H9 (cell line): ENCODE measurements around the gene DLK2. TPM values are rescaled to one million over a fixed set of nuclear protein-coding genes. Genes with fewer than 3 reads are reported as not detected.

Experiments
- DNase-seq: peaks from one replicate; pipeline ENCODE4 v3.0.0-alpha.2; 2017
- H2AFZ ChIP-seq: one replicate; pipeline ENCODE4 v1.6.1; 2013; ENCODE audit warnings: mild to moderate bottlenecking, low read length, control low read depth, moderate library complexity
- H2AK5ac ChIP-seq: 2 replicates; pipeline ENCODE4 v1.6.1; 2013; ENCODE audit warnings: low read length, control low read depth, mixed read lengths; ENCODE audit not compliant: insufficient read length
- H2BK120ac ChIP-seq: one replicate; pipeline ENCODE4 v1.6.1; 2013; ENCODE audit warnings: low read depth, mild to moderate bottlenecking, low read length, control low read depth, inconsistent platforms; ENCODE audit not compliant: poor library complexity, severe bottlenecking
- H2BK12ac ChIP-seq: 2 replicates; pipeline ENCODE4 v1.6.1; 2013; ENCODE audit warnings: low read length, control low read depth, mixed read lengths, low read depth; ENCODE audit not compliant: insufficient read length
- H2BK15ac ChIP-seq: 2 replicates; pipeline ENCODE4 v1.6.1; 2013; ENCODE audit warnings: low read depth, low read length, control low read depth
- H2BK20ac ChIP-seq: one replicate; pipeline ENCODE4 v1.6.1; 2013; ENCODE audit warnings: low read depth, mild to moderate bottlenecking, low read length, control low read depth, inconsistent platforms; ENCODE audit not compliant: poor library complexity, severe bottlenecking
- H2BK5ac ChIP-seq: 2 replicates; pipeline ENCODE4 v1.6.1; 2013; ENCODE audit warnings: low read length, control low read depth, mixed read lengths; ENCODE audit not compliant: insufficient read length
- H3K14ac ChIP-seq: 2 replicates; pipeline ENCODE4 v1.6.1; 2013; ENCODE audit warnings: low read length, control low read depth; ENCODE audit not compliant: insufficient read depth
- H3K18ac ChIP-seq: 2 replicates; pipeline ENCODE4 v1.6.1; 2013; ENCODE audit warnings: low read depth, mild to moderate bottlenecking, mixed read lengths, low read length, control low read depth; ENCODE audit not compliant: insufficient read length
- H3K23ac ChIP-seq: 2 replicates; pipeline ENCODE4 v1.6.1; 2013; ENCODE audit warnings: low read length, control low read depth, mixed read lengths, low read depth; ENCODE audit not compliant: insufficient read length
- H3K23me2 ChIP-seq: 2 replicates; pipeline ENCODE4 v1.6.1; 2013; ENCODE audit warnings: low read depth, mild to moderate bottlenecking, mixed read lengths, low read length, control low read depth; ENCODE audit not compliant: insufficient read length, poor library complexity, severe bottlenecking
- H3K27ac ChIP-seq: 2 replicates; pipeline ENCODE4 v1.5.1; 2013; ENCODE audit warnings: low read length, control low read depth, mixed read lengths, low read depth; ENCODE audit not compliant: insufficient read length
- H3K27me3 ChIP-seq: 2 replicates; pipeline ENCODE4 v1.6.1; 2013; ENCODE audit warnings: low read length, control low read depth, inconsistent platforms; ENCODE audit not compliant: insufficient read depth
- H3K4ac ChIP-seq: 2 replicates; pipeline ENCODE4 v1.6.1; 2013; ENCODE audit warnings: low read depth, mild to moderate bottlenecking, control low read depth, inconsistent platforms, low read length, moderate library complexity
- H3K4me1 ChIP-seq: 2 replicates; pipeline ENCODE4 v1.6.1; 2013; ENCODE audit warnings: low read length, control low read depth, inconsistent platforms; ENCODE audit not compliant: insufficient read depth
- H3K4me2 ChIP-seq: 2 replicates; pipeline ENCODE4 v1.6.1; 2013; ENCODE audit warnings: low read length, control low read depth, mixed read lengths; ENCODE audit not compliant: insufficient read length, insufficient read depth
- H3K56ac ChIP-seq: 2 replicates; pipeline ENCODE4 v1.6.1; 2013; ENCODE audit warnings: low read depth, mild to moderate bottlenecking, mixed read lengths, low read length, control low read depth; ENCODE audit not compliant: insufficient read length
- H3K79me1 ChIP-seq: 2 replicates; pipeline ENCODE4 v1.6.1; 2013; ENCODE audit warnings: low read depth, mild to moderate bottlenecking, moderate library complexity, low read length, control low read depth, inconsistent platforms; ENCODE audit not compliant: insufficient read depth, poor library complexity, severe bottlenecking
- H3K79me2 ChIP-seq: 2 replicates; pipeline ENCODE4 v1.6.1; 2013; ENCODE audit warnings: low read length, control low read depth, inconsistent platforms; ENCODE audit not compliant: insufficient read depth
- H3K9ac ChIP-seq: 2 replicates; pipeline ENCODE4 v1.6.1; 2013; ENCODE audit warnings: low read length, control low read depth, mixed read lengths; ENCODE audit not compliant: insufficient read length; ENCODE audit errors: extremely low read depth
- H3K9me3 ChIP-seq: one replicate; pipeline ENCODE4 v1.6.1; 2013; ENCODE audit warnings: low read depth, low read length, inconsistent platforms; ENCODE audit not compliant: control insufficient read depth
- H3T11ph ChIP-seq: one replicate; pipeline ENCODE4 v1.6.1; 2013; ENCODE audit warnings: mild to moderate bottlenecking, low read length, control low read depth, inconsistent platforms
- H4K20me1 ChIP-seq: one replicate; pipeline ENCODE4 v1.6.1; 2013; ENCODE audit not compliant: control insufficient read depth, insufficient read length, insufficient read depth
- H4K5ac ChIP-seq: 2 replicates; pipeline ENCODE4 v1.6.1; 2013; ENCODE audit warnings: low read depth, mild to moderate bottlenecking, mixed read lengths, low read length, control low read depth; ENCODE audit not compliant: insufficient read length
- H4K8ac ChIP-seq: replicated peaks from 2 replicates; pipeline ENCODE4 v1.6.1; 2013; ENCODE audit warnings: low read length, control low read depth, mixed read lengths, low read depth; ENCODE audit not compliant: insufficient read length
- H4K91ac ChIP-seq: 2 replicates; pipeline ENCODE4 v1.6.1; 2013; ENCODE audit warnings: low read depth, mild to moderate bottlenecking, moderate library complexity, mixed read lengths, low read length, control low read depth; ENCODE audit not compliant: insufficient read length
- H3K27ac Mint-ChIP-seq, 3 experiments: 2 replicates in 2 of 3; 3 replicates in 1 of 3; pipeline ENCODE4 v1.8.0; 2020 to 2021; ENCODE audit warnings: mixed read lengths in 3 of 3, mild to moderate bottlenecking in 1 of 3, moderate library complexity in 1 of 3
- H3K27me3 Mint-ChIP-seq: 2 replicates; pipeline ENCODE4 v1.8.0; 2021; ENCODE audit warnings: low read depth, mild to moderate bottlenecking, moderate library complexity, mixed read lengths
- H3K36me3 Mint-ChIP-seq, 3 experiments: 2 replicates in 2 of 3; 3 replicates in 1 of 3; pipeline ENCODE4 v1.8.0; 2020 to 2021; ENCODE audit warnings: low read depth in 3 of 3, mixed read lengths in 3 of 3; ENCODE audit not compliant: insufficient read depth in 1 of 3
- H3K4me1 Mint-ChIP-seq, 2 experiments: 2 replicates each; pipeline ENCODE4 v1.8.0; 2020; ENCODE audit warnings: mixed read lengths in 2 of 2
- H3K4me3 Mint-ChIP-seq, 2 experiments: 2 replicates in 1 of 2; 3 replicates in 1 of 2; pipeline ENCODE4 v1.8.0; 2020 to 2021; ENCODE audit warnings: mild to moderate bottlenecking in 2 of 2, mixed read lengths in 2 of 2, moderate library complexity in 1 of 2
- H3K9me3 Mint-ChIP-seq, 2 experiments: 2 replicates in 1 of 2; 3 replicates in 1 of 2; pipeline ENCODE4 v1.8.0; 2020; ENCODE audit warnings: mild to moderate bottlenecking in 2 of 2, mixed read lengths in 2 of 2, moderate library complexity in 1 of 2
- WGBS: extraction: QIAGEN DNeasy Blood & Tissue Kit; methylation state at CpG from one replicate; pipeline ENCODE4 v1.1.7; 2013; ENCODE audit warnings: missing lambda C conversion rate, low lambda C conversion rate, mixed read lengths; ENCODE audit not compliant: insufficient read length; ENCODE audit errors: extremely low coverage; 5-methylcytosine and 5-hydroxymethylcytosine counted together
- total RNA-seq: library from RNA; stranded (reverse); gene quantifications from 2 replicates; pipeline ENCODE4 v1.2.1, GENCODE V29; 2021
- TF ChIP-seq, protein P1 (sequence below): fragments of 200-600 bp; sonication (generic); conservative IDR thresholded peaks from 3 replicates; pipeline ENCODE4 v1.8.0; 2021; ENCODE audit warnings: antibody characterized with exemption, mild to moderate bottlenecking

DLK2 gene
- total RNA-seq, 1 experiment from 2014 or later: 0.96 TPM

DNA sequence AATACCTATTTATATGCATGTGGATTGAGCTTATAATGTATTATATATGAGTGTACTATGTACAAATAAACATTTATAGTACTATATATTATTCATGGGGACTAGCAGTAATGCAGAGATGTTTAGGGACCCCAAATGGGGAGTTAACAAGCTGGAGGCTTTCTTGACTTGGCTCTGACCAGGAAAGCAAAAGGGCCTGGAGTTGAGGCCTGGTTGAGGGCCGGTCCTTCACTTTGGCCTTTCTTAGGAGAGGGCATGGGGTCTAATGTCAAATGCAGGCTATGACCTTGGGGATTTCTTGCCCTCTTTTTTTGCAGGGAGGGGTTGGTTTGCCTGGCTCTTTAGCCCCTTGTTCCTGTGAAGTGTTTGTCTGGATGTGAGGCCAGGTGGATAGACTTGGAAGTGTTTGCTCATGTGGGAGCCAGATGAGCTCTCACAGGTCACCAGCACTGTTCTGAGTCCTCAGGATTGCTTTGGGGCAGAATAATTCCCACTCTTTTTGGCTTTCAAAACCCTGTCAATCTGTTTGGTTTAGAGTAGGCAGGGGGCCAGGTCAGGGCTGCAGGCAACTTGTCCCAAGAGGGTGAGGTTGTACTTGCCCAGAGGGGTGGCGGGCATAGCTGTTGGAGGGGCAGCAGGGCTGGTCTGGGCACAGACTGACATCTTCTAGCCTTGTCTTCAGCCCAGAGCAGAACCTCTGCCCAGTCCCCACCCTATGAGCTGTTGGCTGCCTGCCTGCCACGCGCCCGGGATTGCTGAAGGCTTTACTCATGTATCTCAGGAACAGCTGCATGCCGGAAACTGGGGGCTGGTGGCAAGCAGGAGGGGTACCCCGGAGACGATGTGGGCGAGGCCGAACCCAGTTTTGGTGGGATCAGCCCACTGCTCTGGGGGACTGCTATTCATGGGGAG, 36.7 kb upstream of the DLK2 start:
- no peak for DNase-seq
- Histone ChIP-seq H3K14ac (no peak overlapping the region; the same call in 1 of the 2 replicates), H3K4ac (no peak overlapping the region), H2BK12ac (no peak overlapping the region), H4K20me1 (peaks cover 2% of the 10 kb centered on the region), H3T11ph (no peak overlapping the region), H4K5ac (no peak overlapping the region), H3K27me3 (no peaks in the 10 kb centered on the region), H3K4me2 (no peak overlapping the region), H3K23me2 (no peaks in the 10 kb centered on the region), H2AK5ac (no peak overlapping the region), H3K27ac (no peak overlapping the region), H4K8ac (no peak overlapping the region), H3K9ac (no peak overlapping the region), H2AFZ (no peak overlapping the region), H3K18ac (no peak overlapping the region), H2BK20ac (no peak overlapping the region), H3K4me1 (peaks cover 6% of the 10 kb centered on the region; the same call in 1 of the 2 replicates), H2BK15ac (no peak overlapping the region), H2BK5ac (no peak overlapping the region), H3K23ac (no peak overlapping the region), H4K91ac (no peak overlapping the region), H3K56ac (no peak overlapping the region), H3K79me1 (peaks cover 16% of the 10 kb centered on the region), H3K79me2 (no peaks in the 10 kb centered on the region; the same call in 1 of the 2 replicates), H3K9me3 (no peaks in the 10 kb centered on the region), H2BK120ac (no peak overlapping the region)
- WGBS: no CpG with 5 or more reads among the region's 10 CpGs
- TF ChIP-seq, protein P1, sequence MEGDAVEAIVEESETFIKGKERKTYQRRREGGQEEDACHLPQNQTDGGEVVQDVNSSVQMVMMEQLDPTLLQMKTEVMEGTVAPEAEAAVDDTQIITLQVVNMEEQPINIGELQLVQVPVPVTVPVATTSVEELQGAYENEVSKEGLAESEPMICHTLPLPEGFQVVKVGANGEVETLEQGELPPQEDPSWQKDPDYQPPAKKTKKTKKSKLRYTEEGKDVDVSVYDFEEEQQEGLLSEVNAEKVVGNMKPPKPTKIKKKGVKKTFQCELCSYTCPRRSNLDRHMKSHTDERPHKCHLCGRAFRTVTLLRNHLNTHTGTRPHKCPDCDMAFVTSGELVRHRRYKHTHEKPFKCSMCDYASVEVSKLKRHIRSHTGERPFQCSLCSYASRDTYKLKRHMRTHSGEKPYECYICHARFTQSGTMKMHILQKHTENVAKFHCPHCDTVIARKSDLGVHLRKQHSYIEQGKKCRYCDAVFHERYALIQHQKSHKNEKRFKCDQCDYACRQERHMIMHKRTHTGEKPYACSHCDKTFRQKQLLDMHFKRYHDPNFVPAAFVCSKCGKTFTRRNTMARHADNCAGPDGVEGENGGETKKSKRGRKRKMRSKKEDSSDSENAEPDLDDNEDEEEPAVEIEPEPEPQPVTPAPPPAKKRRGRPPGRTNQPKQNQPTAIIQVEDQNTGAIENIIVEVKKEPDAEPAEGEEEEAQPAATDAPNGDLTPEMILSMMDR: no peak
- Mint-ChIP-seq H3K4me1 (peaks cover 30 to 37% of the 10 kb centered on the region in 2 experiments), H3K4me3 (0 out of 5 replicates have a peak overlapping the region, but pooled peaks of 1 of the 2 experiments have one; percentile 15), H3K9me3 (no peaks in the 10 kb centered on the region), H3K27me3 (no peaks in the 10 kb centered on the region), H3K36me3 (peaks cover 0 to 4% (median 0%) of the 10 kb centered on the region in 3 experiments; a peak in 3 of 7 replicates), H3K27ac (peak overlapping the region in 2 of 3 experiments; percentile 87 to 92; a peak in 5 of 7 replicates)
